ENCODE measurements around the gene MYPOP. TPM values are rescaled to one million over a fixed set of nuclear protein-coding genes. Genes with fewer than 3 reads are reported as not detected.
A peak's percentile ranks its signal among the peaks of the same experiment; 100 is the strongest.

Gene MYPOP
- total and polyA plus RNA-seq, 10 of the 15 experiments (the other 5 are each of a cell fraction or from before 2014, with no cell fraction given) = 0.47 to 9.4 (median 1.4) TPM

- ATAC-seq (no peak), FAIRE-seq (no peak)
- H2AFZ ChIP-seq (ENCODE audit: control insufficient read depth, low read depth, low read length) = no peak overlapping the region
Observed at GRCh38 chr19:45938733-45939319, 36.4 kb upstream of the MYPOP start.

GRCh38 chr19:45935267-45935666 lies 32.9 kb upstream of the MYPOP start:
- Histone ChIP-seq H3K4me1 (ENCODE audit: control insufficient read depth, insufficient read depth, low read length) (no peaks in the 10 kb centered on the region), H3K9me3 (replicated peaks; ENCODE audit: control insufficient read depth, insufficient read depth, low read length) (no peaks in the 10 kb centered on the region), H2AFZ (ENCODE audit: control insufficient read depth, low read depth, low read length) (no peak overlapping the region), H3K27ac (ENCODE audit: control insufficient read depth, insufficient read depth) (no peak overlapping the region), H3K79me2 (ENCODE audit: control insufficient read depth, insufficient read depth, low read length) (no peaks in the 10 kb centered on the region), H3K4me3 (no peak overlapping the region), H3K4me2 (ENCODE audit: control insufficient read depth, insufficient read depth) (no peak overlapping the region), H3K9ac (ENCODE audit: control insufficient read depth, insufficient read depth, low read length) (no peak overlapping the region), H4K20me1 (ENCODE audit: control insufficient read depth, insufficient read depth) (no peaks in the 10 kb centered on the region), H3K27me3 (replicated peaks in 1 of 2; ENCODE audit: control insufficient read depth in 2 of 2, insufficient read depth in 2 of 2, low read length in 1 of 2) (no peaks in the 10 kb centered on the region), H3K36me3 (ENCODE audit: control insufficient read depth in 2 of 2, insufficient read depth in 2 of 2, low read length in 1 of 2) (no peaks in the 10 kb centered on the region)
- ChIA-PET CTCF (no interaction called here), SMC1A (ENCODE audit: uncharacterized antibody, unreplicated experiment) (no interaction called here), RAD21 (ENCODE audit: unreplicated experiment) (no interaction called here), POLR2A (no interaction called here)
- 51% methylated on average over 19 of the region's 19 CpGs for WGBS (ENCODE audit: insufficient coverage, insufficient replicate concordance, low lambda C conversion rate, missing lambda C conversion rate)
- intact Hi-C loops (cut with micrococcal nuclease; ENCODE audit: unreplicated experiment) = no loop called here
- no TSS peak for BruUV-seq (replicated peaks)
- FAIRE-seq (no peak), DNase-seq (ENCODE audit: low read depth, low spot score) (no peak), ATAC-seq (no peak)
- in situ Hi-C loops (cut with MboI) = no loop called here
- no peak for TF ChIP-seq CHD4 (IDR thresholded peaks at IDR 0.05)
- no peak for TF ChIP-seq CBX3 (IDR thresholded peaks at IDR 0.05; ENCODE audit: borderline replicate concordance, low read depth)
- TF ChIP-seq MYB (IDR thresholded peaks at IDR 0.05; ENCODE audit: borderline replicate concordance, low read depth, low read length) = no peak
- no peak for TF ChIP-seq EED (IDR thresholded peaks at IDR 0.05; ENCODE audit: low read depth)
- TF ChIP-seq ZBED1 (IDR thresholded peaks at IDR 0.05; ENCODE audit: borderline replicate concordance) = no peak
- no peak for TF ChIP-seq YBX1 (IDR thresholded peaks at IDR 0.05)
- TF ChIP-seq TCF3 (IDR thresholded peaks at IDR 0.05; ENCODE audit: borderline replicate concordance, insufficient read depth, low read depth, low read length) = no peak
- TF ChIP-seq IKZF2 (IDR thresholded peaks at IDR 0.05) = no peak

More at GRCh38 chr19:45938733-45939319, 36.4 kb upstream of the MYPOP start:
- Histone ChIP-seq H4K20me1 (ENCODE audit: control insufficient read depth, insufficient read depth) (no peaks in the 10 kb centered on the region), H3K4me2 (ENCODE audit: control insufficient read depth, insufficient read depth) (no peak overlapping the region), H3K4me3 (no peak overlapping the region), H3K79me2 (ENCODE audit: control insufficient read depth, insufficient read depth, low read length) (no peaks in the 10 kb centered on the region), H3K9me3 (replicated peaks; ENCODE audit: control insufficient read depth, insufficient read depth, low read length) (no peaks in the 10 kb centered on the region), H3K4me1 (ENCODE audit: control insufficient read depth, insufficient read depth, low read length) (no peaks in the 10 kb centered on the region), H3K27me3 (replicated peaks in 1 of 2; ENCODE audit: control insufficient read depth in 2 of 2, insufficient read depth in 2 of 2, low read length in 1 of 2) (no peaks in the 10 kb centered on the region), H3K9ac (ENCODE audit: control insufficient read depth, insufficient read depth, low read length) (no peak overlapping the region), H3K36me3 (ENCODE audit: control insufficient read depth in 2 of 2, insufficient read depth in 2 of 2, low read length in 1 of 2) (no peaks in the 10 kb centered on the region), H3K27ac (ENCODE audit: control insufficient read depth, insufficient read depth) (no peak overlapping the region)
- ChIA-PET CTCF (no interaction called here), RAD21 (ENCODE audit: unreplicated experiment) (no interaction called here), POLR2A (no interaction called here), SMC1A (ENCODE audit: uncharacterized antibody, unreplicated experiment) (no interaction called here)
- no peak for DNase-seq (ENCODE audit: low read depth, low spot score)
- TF ChIP-seq ZNF207 (IDR thresholded peaks at IDR 0.05; ENCODE audit: borderline replicate concordance) (no peak), BACH1 (IDR thresholded peaks at IDR 0.05; ENCODE audit: borderline replicate concordance) (no peak), GABPA (IDR thresholded peaks at IDR 0.05; ENCODE audit: low read depth) (0 out of 2 replicates have a peak, but pooled peaks have one; percentile 34), SMARCA5 (IDR thresholded peaks at IDR 0.05) (no peak)
- in situ Hi-C loops (cut with MboI) = no loop called here
- intact Hi-C loops (cut with micrococcal nuclease; ENCODE audit: unreplicated experiment) = no loop called here
- BruUV-seq (replicated peaks) = no TSS peak
- WGBS (ENCODE audit: insufficient coverage, insufficient replicate concordance, low lambda C conversion rate, missing lambda C conversion rate) = 35% methylated on average over 3 of the region's 3 CpGs

Data from GM12878 (cell line).